ENCODE measurements around the gene AMER1. TPM values are rescaled to one million over a fixed set of nuclear protein-coding genes. Genes with fewer than 3 reads are reported as not detected.

The AMER1 gene
- total and polyA plus RNA-seq, 9 of the 15 experiments (the other 6 are each of a cell fraction or from before 2014, with no cell fraction given), result 0.29 to 4.6 (median 3.0) TPM

DNA sequence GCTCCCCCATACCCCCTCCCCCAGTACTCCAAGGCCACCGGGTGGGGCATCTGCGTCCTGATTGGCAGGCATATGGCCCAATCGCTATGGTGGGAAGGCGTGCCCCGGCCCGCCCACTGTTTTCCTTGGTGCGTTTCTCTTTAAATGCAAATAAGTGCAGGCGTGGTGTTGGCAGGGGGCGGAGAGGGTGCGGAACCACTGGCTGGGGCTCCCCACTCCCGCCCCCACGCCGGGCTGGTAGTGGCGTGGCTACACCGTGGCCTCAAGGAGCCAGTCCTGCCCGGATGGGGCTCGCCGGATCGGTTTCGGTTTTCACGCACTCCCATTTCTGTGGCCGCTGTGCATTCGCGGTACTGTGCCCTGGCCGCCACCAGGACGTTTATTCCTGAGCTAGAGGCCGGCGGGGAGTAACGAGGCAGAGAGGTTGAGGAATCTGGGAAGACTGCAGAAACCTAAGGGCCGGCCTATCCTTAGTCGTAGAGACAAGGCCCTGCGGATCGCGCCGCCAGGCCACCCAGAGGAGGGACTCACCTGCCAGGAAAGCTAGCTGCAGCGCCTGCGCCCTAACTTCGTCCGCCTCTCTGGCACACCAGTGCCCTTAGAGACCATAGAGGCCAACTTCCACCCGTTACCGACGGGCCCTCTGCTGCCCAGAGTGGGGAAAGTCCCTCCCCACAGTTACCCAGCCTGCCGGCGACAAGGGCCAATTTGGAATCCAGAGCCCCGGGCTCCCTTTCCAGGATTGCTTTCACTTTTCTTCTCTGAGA, 410 bp upstream of the AMER1 start (continued):
- TF ChIP-seq, protein P1, sequence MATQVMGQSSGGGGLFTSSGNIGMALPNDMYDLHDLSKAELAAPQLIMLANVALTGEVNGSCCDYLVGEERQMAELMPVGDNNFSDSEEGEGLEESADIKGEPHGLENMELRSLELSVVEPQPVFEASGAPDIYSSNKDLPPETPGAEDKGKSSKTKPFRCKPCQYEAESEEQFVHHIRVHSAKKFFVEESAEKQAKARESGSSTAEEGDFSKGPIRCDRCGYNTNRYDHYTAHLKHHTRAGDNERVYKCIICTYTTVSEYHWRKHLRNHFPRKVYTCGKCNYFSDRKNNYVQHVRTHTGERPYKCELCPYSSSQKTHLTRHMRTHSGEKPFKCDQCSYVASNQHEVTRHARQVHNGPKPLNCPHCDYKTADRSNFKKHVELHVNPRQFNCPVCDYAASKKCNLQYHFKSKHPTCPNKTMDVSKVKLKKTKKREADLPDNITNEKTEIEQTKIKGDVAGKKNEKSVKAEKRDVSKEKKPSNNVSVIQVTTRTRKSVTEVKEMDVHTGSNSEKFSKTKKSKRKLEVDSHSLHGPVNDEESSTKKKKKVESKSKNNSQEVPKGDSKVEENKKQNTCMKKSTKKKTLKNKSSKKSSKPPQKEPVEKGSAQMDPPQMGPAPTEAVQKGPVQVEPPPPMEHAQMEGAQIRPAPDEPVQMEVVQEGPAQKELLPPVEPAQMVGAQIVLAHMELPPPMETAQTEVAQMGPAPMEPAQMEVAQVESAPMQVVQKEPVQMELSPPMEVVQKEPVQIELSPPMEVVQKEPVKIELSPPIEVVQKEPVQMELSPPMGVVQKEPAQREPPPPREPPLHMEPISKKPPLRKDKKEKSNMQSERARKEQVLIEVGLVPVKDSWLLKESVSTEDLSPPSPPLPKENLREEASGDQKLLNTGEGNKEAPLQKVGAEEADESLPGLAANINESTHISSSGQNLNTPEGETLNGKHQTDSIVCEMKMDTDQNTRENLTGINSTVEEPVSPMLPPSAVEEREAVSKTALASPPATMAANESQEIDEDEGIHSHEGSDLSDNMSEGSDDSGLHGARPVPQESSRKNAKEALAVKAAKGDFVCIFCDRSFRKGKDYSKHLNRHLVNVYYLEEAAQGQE (IDR thresholded peaks at IDR 0.05; ENCODE audit: borderline replicate concordance), result peak; percentile 49
- TF ChIP-seq, protein P1 (CRISPR knock-in tag; IDR thresholded peaks at IDR 0.05; ENCODE audit: low read depth), result no peak
- TF ChIP-seq, protein P2, sequence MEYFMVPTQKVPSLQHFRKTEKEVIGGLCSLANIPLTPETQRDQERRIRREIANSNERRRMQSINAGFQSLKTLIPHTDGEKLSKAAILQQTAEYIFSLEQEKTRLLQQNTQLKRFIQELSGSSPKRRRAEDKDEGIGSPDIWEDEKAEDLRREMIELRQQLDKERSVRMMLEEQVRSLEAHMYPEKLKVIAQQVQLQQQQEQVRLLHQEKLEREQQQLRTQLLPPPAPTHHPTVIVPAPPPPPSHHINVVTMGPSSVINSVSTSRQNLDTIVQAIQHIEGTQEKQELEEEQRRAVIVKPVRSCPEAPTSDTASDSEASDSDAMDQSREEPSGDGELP (CRISPR knock-in tag; IDR thresholded peaks at IDR 0.05; ENCODE audit: borderline replicate concordance), result peak; percentile 35; the same call in 1 of the 2 replicates
- TF ChIP-seq NUFIP1 (IDR thresholded peaks at IDR 0.05; ENCODE audit: partially characterized antibody) (no peak), KDM5B (IDR thresholded peaks at IDR 0.05; ENCODE audit: insufficient replicate concordance, low read depth, low read length) (peak; percentile 62), LEF1 (IDR thresholded peaks at IDR 0.05) (no peak), ZNF224 (CRISPR knock-in tag; IDR thresholded peaks at IDR 0.05) (no peak), SP2 (IDR thresholded peaks at IDR 0.05; ENCODE audit: extremely low read depth, low read depth, low read length, poor library complexity, severe bottlenecking) (peak; percentile 64), DNMT1 (IDR thresholded peaks at IDR 0.05) (no peak), EGR1 (conservative IDR thresholded peaks at IDR 0.05) (peak; percentile 79), MYC (IDR thresholded peaks at IDR 0.05; ENCODE audit: low read depth, low read length) (peak; percentile 12; the same call in 1 of the 2 replicates), MYC (CRISPR knock-in tag; IDR thresholded peaks at IDR 0.05; ENCODE audit: borderline replicate concordance, low read depth) (no peak), TEAD4 (IDR thresholded peaks at IDR 0.05; ENCODE audit: low read length) (no peak), TEAD4 (CRISPR knock-in tag; IDR thresholded peaks at IDR 0.05; ENCODE audit: borderline replicate concordance) (no peak)
- TF ChIP-seq, protein P3, sequence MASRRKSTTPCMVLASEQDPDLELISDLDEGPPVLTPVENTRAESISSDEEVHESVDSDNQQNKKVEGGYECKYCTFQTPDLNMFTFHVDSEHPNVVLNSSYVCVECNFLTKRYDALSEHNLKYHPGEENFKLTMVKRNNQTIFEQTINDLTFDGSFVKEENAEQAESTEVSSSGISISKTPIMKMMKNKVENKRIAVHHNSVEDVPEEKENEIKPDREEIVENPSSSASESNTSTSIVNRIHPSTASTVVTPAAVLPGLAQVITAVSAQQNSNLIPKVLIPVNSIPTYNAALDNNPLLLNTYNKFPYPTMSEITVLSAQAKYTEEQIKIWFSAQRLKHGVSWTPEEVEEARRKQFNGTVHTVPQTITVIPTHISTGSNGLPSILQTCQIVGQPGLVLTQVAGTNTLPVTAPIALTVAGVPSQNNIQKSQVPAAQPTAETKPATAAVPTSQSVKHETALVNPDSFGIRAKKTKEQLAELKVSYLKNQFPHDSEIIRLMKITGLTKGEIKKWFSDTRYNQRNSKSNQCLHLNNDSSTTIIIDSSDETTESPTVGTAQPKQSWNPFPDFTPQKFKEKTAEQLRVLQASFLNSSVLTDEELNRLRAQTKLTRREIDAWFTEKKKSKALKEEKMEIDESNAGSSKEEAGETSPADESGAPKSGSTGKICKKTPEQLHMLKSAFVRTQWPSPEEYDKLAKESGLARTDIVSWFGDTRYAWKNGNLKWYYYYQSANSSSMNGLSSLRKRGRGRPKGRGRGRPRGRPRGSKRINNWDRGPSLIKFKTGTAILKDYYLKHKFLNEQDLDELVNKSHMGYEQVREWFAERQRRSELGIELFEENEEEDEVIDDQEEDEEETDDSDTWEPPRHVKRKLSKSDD (conservative IDR thresholded peaks at IDR 0.05; ENCODE audit: low read length), result no peak

All from K562 (cell line).